ENCODE measurements around the gene NAV2.
"Not testable (repeated sequence)": the region's sequence is repeated elsewhere in the genome, so short reads cannot be mapped to it uniquely, and the experiment has no call there.

The NAV2 gene

DNA sequence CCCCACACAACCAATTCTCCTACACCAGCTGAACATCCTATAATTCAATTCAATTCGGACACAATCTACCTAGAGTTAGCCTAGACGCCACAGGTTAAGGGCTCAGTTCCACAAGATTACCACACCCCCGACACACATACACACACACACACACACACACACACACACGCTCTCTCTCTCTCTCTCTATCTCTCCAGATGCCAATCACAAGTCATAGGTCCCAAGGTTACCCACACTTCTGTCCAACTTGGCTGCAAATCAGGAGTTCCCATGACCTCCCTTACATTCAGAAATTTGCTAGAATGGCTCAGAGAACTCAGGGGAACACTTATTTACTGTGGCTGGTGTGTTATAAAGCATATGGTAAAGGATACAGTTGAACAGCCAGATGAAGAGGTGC, 243.6 kb downstream of the NAV2 start:
- DNase-seq (ENCODE audit: low read depth): no peak
- TF ChIP-seq, protein P1, sequence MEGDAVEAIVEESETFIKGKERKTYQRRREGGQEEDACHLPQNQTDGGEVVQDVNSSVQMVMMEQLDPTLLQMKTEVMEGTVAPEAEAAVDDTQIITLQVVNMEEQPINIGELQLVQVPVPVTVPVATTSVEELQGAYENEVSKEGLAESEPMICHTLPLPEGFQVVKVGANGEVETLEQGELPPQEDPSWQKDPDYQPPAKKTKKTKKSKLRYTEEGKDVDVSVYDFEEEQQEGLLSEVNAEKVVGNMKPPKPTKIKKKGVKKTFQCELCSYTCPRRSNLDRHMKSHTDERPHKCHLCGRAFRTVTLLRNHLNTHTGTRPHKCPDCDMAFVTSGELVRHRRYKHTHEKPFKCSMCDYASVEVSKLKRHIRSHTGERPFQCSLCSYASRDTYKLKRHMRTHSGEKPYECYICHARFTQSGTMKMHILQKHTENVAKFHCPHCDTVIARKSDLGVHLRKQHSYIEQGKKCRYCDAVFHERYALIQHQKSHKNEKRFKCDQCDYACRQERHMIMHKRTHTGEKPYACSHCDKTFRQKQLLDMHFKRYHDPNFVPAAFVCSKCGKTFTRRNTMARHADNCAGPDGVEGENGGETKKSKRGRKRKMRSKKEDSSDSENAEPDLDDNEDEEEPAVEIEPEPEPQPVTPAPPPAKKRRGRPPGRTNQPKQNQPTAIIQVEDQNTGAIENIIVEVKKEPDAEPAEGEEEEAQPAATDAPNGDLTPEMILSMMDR (conservative IDR thresholded peaks at IDR 0.05; ENCODE audit: low read depth, low read length): no peak

DNA sequence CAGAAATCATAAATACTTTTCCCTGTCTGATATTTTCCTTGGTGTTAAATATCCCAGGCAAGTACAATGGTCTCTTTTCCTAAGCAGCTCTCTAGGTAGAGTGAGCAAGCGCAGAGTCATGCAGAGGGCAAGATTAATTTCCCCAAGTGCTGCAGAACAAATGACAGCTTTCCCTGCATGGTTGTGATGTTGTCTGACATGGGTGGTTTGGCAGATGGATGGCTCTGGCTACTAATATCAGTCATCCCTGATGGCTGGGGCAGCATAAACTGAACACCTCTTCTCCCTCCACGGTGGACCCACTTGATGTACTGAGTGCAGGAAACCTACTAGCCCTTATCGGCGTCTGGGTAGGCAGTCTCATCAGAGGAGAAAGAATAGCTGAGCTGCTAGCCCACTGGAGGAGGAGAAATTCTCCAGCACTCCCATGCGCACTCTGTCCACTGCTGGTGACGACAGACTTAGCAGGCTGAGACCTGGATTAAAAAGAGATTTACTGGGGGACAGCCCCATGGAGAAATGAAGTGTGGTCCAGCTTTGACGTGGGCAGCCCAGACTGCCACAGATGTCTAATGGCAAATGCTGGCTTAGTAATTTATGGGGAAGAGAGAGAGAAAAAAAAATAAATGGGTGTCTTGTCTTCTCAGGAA, 244.8 kb downstream of the NAV2 start:
- TF ChIP-seq, protein P1 (conservative IDR thresholded peaks at IDR 0.05; ENCODE audit: low read depth, low read length): no peak
- no peak for DNase-seq (ENCODE audit: low read depth)
- no peak overlapping the region for H3K4me3 ChIP-seq (ENCODE audit: low read length)

More for the DNA sequence above, 243.6 kb downstream of the NAV2 start:
- no peak overlapping the region for H3K4me3 ChIP-seq (ENCODE audit: low read length)

DNA sequence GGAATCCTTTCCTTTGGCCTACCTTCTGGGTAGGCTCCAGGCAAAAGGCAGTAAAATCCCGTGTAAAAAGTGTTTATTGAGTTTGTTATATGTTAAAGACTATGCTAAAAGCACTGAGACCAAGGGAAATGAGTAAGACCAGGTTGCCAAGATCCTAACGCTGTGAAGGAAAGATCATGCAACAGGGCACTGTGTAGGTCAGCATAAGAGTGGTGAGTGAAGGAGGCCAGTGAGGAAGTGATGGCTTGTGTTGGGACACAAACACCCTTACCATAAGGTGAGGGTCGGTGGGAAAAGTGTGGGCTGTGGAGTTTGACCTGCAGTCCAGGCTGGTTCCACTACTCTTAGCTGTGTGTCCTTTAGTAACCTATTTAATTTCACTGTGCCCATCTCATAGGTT, 245.6 kb downstream of the NAV2 start:
- TF ChIP-seq, protein P1 (conservative IDR thresholded peaks at IDR 0.05; ENCODE audit: low read depth, low read length): no peak
- DNase-seq (ENCODE audit: low read depth): no peak
- no peak overlapping the region for H3K4me3 ChIP-seq (ENCODE audit: low read length)

DNA sequence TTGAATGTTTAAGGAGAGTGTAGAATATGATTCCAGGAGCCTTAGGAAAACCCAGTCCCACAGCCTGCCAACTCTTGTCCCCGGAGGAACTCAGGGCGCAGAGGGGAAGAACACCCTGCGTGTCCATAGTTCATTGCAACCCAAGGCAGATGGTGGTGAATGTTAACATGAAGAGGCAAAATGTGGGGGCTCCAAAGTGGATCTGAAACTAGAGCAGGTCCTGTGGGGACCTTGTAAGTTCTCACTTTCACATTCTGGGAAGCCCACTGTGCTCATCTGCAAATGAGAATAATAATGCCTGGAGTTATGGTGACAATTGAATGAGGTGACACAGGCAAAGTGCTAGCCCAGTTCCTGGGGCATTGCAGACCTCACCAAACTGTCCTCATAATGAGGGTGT, 246.6 kb downstream of the NAV2 start:
- no peak for DNase-seq (ENCODE audit: low read depth)
- TF ChIP-seq, protein P1 (conservative IDR thresholded peaks at IDR 0.05; ENCODE audit: low read depth, low read length): no peak
- H3K4me3 ChIP-seq (ENCODE audit: low read length): no peak overlapping the region

DNA sequence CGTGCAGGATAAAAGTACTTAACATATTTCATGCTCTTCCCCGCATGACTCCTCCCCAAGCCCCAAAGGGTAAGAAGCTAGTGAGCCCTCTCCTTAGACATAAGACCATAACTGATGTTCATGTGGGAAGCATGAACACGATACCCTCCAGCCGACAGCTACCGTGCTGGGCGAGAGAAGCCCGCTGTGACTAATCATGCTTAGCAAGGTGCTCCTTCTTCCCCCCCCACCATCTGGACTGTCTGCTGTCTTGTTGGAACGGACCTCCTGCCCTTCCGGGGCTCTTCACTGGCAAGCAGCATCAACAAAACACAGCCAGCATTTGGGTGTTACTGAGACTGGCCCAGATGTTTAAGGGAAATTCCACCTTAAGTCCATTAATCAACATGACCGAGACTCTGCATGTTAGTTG, 247.0 kb downstream of the NAV2 start:
- TF ChIP-seq, protein P1 (conservative IDR thresholded peaks at IDR 0.05; ENCODE audit: low read depth, low read length): no peak
- H3K4me3 ChIP-seq (ENCODE audit: low read length): no peak overlapping the region
- DNase-seq (ENCODE audit: low read depth): no peak

DNA sequence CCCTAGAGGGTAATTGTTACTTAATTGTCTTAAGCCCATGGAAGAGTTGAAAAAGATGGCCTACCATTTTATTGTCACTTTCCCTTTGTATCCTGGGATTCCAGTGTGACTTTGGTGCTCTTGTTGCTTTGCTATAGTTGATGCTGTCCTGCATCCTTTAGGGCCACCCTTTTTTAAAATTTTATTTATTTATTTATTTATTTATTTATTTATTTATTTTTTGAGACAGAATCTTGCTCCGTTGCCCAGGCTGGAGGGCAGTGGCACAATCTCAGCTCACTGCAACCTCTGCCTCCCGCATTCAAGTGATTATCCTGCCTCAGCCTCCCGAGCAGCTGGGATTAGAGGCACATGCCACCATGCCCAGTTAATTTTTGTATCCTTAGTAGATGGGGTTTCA, 247.8 kb downstream of the NAV2 start:
- not testable (repeated sequence) for DNase-seq (ENCODE audit: low read depth); H3K4me3 ChIP-seq (ENCODE audit: low read length)

DNA sequence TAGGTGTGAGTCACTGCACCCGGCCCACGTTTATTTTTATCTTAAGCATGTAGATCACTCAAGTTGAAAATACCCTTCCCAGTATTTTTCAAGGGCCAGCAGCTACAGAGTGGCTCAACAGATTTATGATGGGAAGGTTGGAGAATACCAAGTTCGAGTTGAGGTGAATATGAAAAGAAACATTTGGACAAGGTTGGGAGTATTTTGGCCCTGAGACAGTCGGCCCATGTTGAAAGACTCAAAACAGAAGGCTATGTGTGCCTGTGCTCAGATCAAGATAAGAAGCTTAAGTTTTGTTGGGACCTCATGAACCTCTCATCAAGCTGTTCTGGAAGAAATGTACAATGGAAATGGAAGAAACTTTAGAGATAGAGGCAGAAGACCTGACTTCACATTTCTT, 248.6 kb downstream of the NAV2 start:
- TF ChIP-seq, protein P1 (conservative IDR thresholded peaks at IDR 0.05; ENCODE audit: low read depth, low read length): no peak
- DNase-seq (ENCODE audit: low read depth): no peak
- H3K4me3 ChIP-seq (ENCODE audit: low read length): no peak overlapping the region
